Suprapubic skin (tissue), 3 donors: ENCODE measurements around the gene NR2F1-AS1.

Source experiments
- EP300 ChIP-seq: sonication (generic); formaldehyde crosslinking; IDR thresholded peaks from one replicate; pipeline ENCODE4 v1.6.1; 2017; ENCODE audit warnings: antibody characterized with exemption
- POLR2A ChIP-seq, 2 donors: fragments of 450-650 bp; IDR thresholded peaks; one replicate each; pipeline ENCODE4 v1.6.1; 2017; ENCODE audit warnings: antibody characterized with exemption in 2 of 2, mild to moderate bottlenecking in 2 of 2, moderate library complexity in 2 of 2
- TF ChIP-seq, protein P1 (sequence below), 2 donors: fragments of 200-600 bp in 1 of 2; fragments of 450-650 bp in 1 of 2; sonication (generic) in 1 of 2; IDR thresholded peaks; one replicate each; pipeline ENCODE4 v1.5.1; 2016 to 2019; ENCODE audit warnings: antibody characterized with exemption in 2 of 2, mild to moderate bottlenecking in 1 of 2, moderate library complexity in 1 of 2

DNA sequence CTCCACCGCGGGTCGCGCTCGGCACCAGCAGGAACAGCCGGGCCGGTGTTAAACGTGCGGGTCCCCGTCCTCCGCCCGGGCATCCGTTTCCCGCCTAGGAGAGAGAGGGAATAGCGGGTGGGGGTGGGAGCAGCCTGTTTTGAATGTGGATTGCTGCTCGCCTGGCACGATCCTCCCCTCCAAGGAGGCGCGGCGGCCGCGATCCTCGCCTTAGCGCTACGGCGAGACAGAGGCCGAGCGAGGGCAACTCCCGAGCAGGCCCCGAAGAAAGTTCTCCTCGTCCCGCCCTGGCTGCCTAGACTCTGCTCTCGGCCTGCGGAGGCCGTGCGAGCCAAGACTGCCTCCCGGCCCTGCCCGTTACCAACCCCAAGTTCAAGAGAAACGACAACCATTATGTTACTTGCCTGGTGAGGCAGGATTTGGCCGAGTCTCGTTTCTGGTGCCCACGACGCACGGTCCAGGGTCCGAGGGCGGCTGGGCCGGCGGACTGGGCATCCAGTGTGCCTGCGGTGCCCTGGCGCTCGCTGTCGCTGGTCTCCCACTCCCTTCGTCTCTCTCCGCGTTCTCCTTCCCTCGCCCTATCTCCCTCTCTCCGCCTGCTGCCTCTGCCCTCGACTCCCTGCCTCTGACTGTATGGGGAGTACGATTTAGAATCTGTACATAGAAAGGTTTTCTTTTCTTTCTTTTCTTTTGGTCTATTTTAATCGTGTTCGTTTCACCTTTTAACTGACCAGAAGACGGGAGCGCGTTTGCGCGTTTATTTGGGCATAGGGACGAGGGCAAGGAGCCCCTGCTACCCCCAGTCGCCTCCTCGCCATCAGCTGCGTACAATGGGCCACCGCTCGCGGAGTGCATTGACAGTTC is 724 bp downstream of the NR2F1-AS1 start:
- TF ChIP-seq, protein P1, sequence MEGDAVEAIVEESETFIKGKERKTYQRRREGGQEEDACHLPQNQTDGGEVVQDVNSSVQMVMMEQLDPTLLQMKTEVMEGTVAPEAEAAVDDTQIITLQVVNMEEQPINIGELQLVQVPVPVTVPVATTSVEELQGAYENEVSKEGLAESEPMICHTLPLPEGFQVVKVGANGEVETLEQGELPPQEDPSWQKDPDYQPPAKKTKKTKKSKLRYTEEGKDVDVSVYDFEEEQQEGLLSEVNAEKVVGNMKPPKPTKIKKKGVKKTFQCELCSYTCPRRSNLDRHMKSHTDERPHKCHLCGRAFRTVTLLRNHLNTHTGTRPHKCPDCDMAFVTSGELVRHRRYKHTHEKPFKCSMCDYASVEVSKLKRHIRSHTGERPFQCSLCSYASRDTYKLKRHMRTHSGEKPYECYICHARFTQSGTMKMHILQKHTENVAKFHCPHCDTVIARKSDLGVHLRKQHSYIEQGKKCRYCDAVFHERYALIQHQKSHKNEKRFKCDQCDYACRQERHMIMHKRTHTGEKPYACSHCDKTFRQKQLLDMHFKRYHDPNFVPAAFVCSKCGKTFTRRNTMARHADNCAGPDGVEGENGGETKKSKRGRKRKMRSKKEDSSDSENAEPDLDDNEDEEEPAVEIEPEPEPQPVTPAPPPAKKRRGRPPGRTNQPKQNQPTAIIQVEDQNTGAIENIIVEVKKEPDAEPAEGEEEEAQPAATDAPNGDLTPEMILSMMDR (IDR thresholded peaks at IDR 0.05) = no peak
- TF ChIP-seq EP300 (no peak), POLR2A (IDR thresholded peaks at IDR 0.05) (no peak)
